Mesothelial cell of epicardium (in vitro differentiated cells): ENCODE results near the gene ZDHHC11. TPM values are rescaled to one million over a fixed set of nuclear protein-coding genes. Genes with fewer than 3 reads are reported as not detected.

ENCODE experiments used
- DNase-seq, 2 experiments: peaks; one replicate each; pipeline ENCODE4 v3.0.0; 2021; ENCODE audit warnings: low spot score in 2 of 2; ENCODE audit not compliant: unreplicated experiment in 2 of 2
- H3K27ac Mint-ChIP-seq: 2 replicates; pipeline ENCODE4 v1.8.0; 2021; ENCODE audit warnings: mixed read lengths
- H3K27me3 Mint-ChIP-seq: 2 replicates; pipeline ENCODE4 v1.8.0; 2021; ENCODE audit warnings: low read depth, mixed read lengths
- H3K36me3 Mint-ChIP-seq: 2 replicates; pipeline ENCODE4 v1.8.0; 2021; ENCODE audit warnings: mixed read lengths
- H3K4me1 Mint-ChIP-seq: 2 replicates; pipeline ENCODE4 v1.8.0; 2021; ENCODE audit warnings: mixed read lengths
- H3K4me3 Mint-ChIP-seq: 2 replicates; pipeline ENCODE4 v1.8.0; 2021; ENCODE audit warnings: mild to moderate bottlenecking, moderate library complexity, mixed read lengths
- H3K9me3 Mint-ChIP-seq: 2 replicates; pipeline ENCODE4 v1.8.0; 2021; ENCODE audit warnings: mixed read lengths
- CTCF ChIP-seq: fragments of 200-600 bp; sonication (generic); IDR thresholded peaks from one replicate; pipeline ENCODE4 v1.5.0; 2021; ENCODE audit warnings: antibody characterized with exemption; ENCODE audit not compliant: unreplicated experiment
- total RNA-seq: library from RNA; stranded (reverse); gene quantifications from 3 replicates; pipeline ENCODE4 v1.2.1, GENCODE V29; 2021

Gene ZDHHC11
- total RNA-seq: 9.7 to 13.3 TPM (median 11.4 TPM) in 3 replicates

- no peaks in the 10 kb centered on the region for H3K9me3 Mint-ChIP-seq
- no peak for DNase-seq
- H3K27ac Mint-ChIP-seq: no peak within 1 kb of the TSS
- no peaks in the 10 kb centered on the region for H3K4me1 Mint-ChIP-seq
- H3K4me3 Mint-ChIP-seq: no peak within 1 kb of the TSS
- no peaks in the 10 kb centered on the region for H3K36me3 Mint-ChIP-seq
- no peak for TF ChIP-seq CTCF
- H3K27me3 Mint-ChIP-seq: peaks cover 17% of the 10 kb centered on the region
Observed at GRCh38 chr5:850511-851006, at the start of gene ZDHHC11. Gene ZDHHC11 (minus strand): TSS chr5:850986. CDS start chr5:850602, 384 bp downstream.

GRCh38 chr5:893711-894110 is 42.9 kb upstream of the ZDHHC11 start:
- no peaks in the 10 kb centered on the region for H3K27me3 Mint-ChIP-seq
- DNase-seq: no peak
- no peaks in the 10 kb centered on the region for H3K9me3 Mint-ChIP-seq
- H3K27ac Mint-ChIP-seq: no peak overlapping the region
- TF ChIP-seq CTCF: no peak
- peak overlapping the region; percentile 67 for H3K4me3 Mint-ChIP-seq
- H3K4me1 Mint-ChIP-seq: peaks cover 23% of the 10 kb centered on the region
- H3K36me3 Mint-ChIP-seq: peaks cover 6% of the 10 kb centered on the region

GRCh38 chr5:893137-893506 is 42.3 kb upstream of the ZDHHC11 start:
- DNase-seq: no peak

GRCh38 chr5:892394-893136 is 41.8 kb upstream of the ZDHHC11 start, which contains the start of the genes BRD9 and TRIP13:
Gene BRD9 (minus strand): TSS chr5:892801. CDS start chr5:892657, 144 bp downstream.
Gene TRIP13 (plus strand): TSS chr5:892884. CDS start chr5:892999, 115 bp downstream.
- peak within 1 kb of the TSS; percentile 89 for H3K4me3 Mint-ChIP-seq
- no peaks in the 10 kb centered on the region for H3K9me3 Mint-ChIP-seq
- H3K27ac Mint-ChIP-seq: peak within 1 kb of the TSS; percentile 93
- H3K27me3 Mint-ChIP-seq: no peaks in the 10 kb centered on the region
- TF ChIP-seq CTCF: no peak
- H3K36me3 Mint-ChIP-seq: peaks cover 14% of the 10 kb centered on the region
- peaks cover 23% of the 10 kb centered on the region for H3K4me1 Mint-ChIP-seq
- peak; percentile 77 to 86 for DNase-seq

More at GRCh38 chr5:893137-893506, 42.3 kb upstream of the ZDHHC11 start:
- H3K4me3 Mint-ChIP-seq: peak overlapping the region; percentile 67
- H3K9me3 Mint-ChIP-seq: no peaks in the 10 kb centered on the region
- TF ChIP-seq CTCF: no peak
- H3K27ac Mint-ChIP-seq: no peak overlapping the region
- H3K36me3 Mint-ChIP-seq: peaks cover 12% of the 10 kb centered on the region
- H3K27me3 Mint-ChIP-seq: no peaks in the 10 kb centered on the region
- H3K4me1 Mint-ChIP-seq: peaks cover 23% of the 10 kb centered on the region

GRCh38 chr5:891837-892393 is 41.1 kb upstream of the ZDHHC11 start:
- Mint-ChIP-seq H3K4me1 (peaks cover 23% of the 10 kb centered on the region), H3K4me3 (peak overlapping the region; percentile 89), H3K9me3 (no peaks in the 10 kb centered on the region), H3K36me3 (peaks cover 19% of the 10 kb centered on the region), H3K27me3 (no peaks in the 10 kb centered on the region), H3K27ac (peak overlapping the region; percentile 93)
- TF ChIP-seq CTCF: no peak
- peak in 1 of 2 experiments; percentile 46 for DNase-seq
